Effector CD4-positive, alpha-beta T cell (primary cell): ENCODE data around the gene LRMDA.

Experiments used
- DNase-seq: peaks from one replicate; pipeline ENCODE4 v3.0.0-alpha.2; 2020

LRMDA gene

GRCh38 chr10:75544386-75544785, 113.0 kb downstream of the LRMDA start:
- DNase-seq = no peak

GRCh38 chr10:75544993-75545706, 113.7 kb downstream of the LRMDA start:
- DNase-seq = no peak

- DNase-seq = no peak
These were observed 114.6 kb downstream of the LRMDA start for GRCh38 chr10:75546004-75546403.

GRCh38 chr10:75547391-75548298, 116.2 kb downstream of the LRMDA start:
- DNase-seq = no peak

GRCh38 chr10:75548356-75548755, 116.9 kb downstream of the LRMDA start:
- DNase-seq = no peak

- no peak for DNase-seq
These were observed 118.8 kb downstream of the LRMDA start for GRCh38 chr10:75550191-75550590.

- no peak for DNase-seq
These were observed 120.7 kb downstream of the LRMDA start for GRCh38 chr10:75552171-75552570.

GRCh38 chr10:75553550-75553949, 122.1 kb downstream of the LRMDA start:
- no peak for DNase-seq

- DNase-seq = no peak
These were observed 123.9 kb downstream of the LRMDA start for GRCh38 chr10:75555323-75555722.

- DNase-seq = no peak
These were observed 124.9 kb downstream of the LRMDA start for GRCh38 chr10:75556320-75556719.

GRCh38 chr10:75565286-75566251, 134.1 kb downstream of the LRMDA start:
- DNase-seq = no peak

GRCh38 chr10:75568450-75569130, 137.2 kb downstream of the LRMDA start:
- no peak for DNase-seq

GRCh38 chr10:75569506-75569905, 138.1 kb downstream of the LRMDA start:
- no peak for DNase-seq

- DNase-seq = no peak
These were observed 141.1 kb downstream of the LRMDA start for GRCh38 chr10:75572478-75572877.

GRCh38 chr10:75575940-75576339, 144.5 kb downstream of the LRMDA start:
- no peak for DNase-seq

GRCh38 chr10:75582102-75582501, 150.7 kb downstream of the LRMDA start:
- no peak for DNase-seq

- no peak for DNase-seq
These were observed 153.9 kb downstream of the LRMDA start for GRCh38 chr10:75585294-75585693.

GRCh38 chr10:75586814-75587213, 155.4 kb downstream of the LRMDA start:
- no peak for DNase-seq

GRCh38 chr10:75588031-75588430, 156.6 kb downstream of the LRMDA start:
- no peak for DNase-seq

- no peak for DNase-seq
These were observed 158.7 kb downstream of the LRMDA start for GRCh38 chr10:75589895-75590654.

- no peak for DNase-seq
These were observed 160.8 kb downstream of the LRMDA start for GRCh38 chr10:75592151-75592787.
